Endothelial cell of umbilical vein (primary cell): ENCODE results near the gene RNF111. TPM values are rescaled to one million over a fixed set of nuclear protein-coding genes. Genes with fewer than 3 reads are reported as not detected.

Experiments used
- BruUV-seq: library from RNA; stranded (reverse); fragments of 400-500 nt; replicated peaks from 2 replicates; lab custom pipeline; 2021; lab: Mats Ljungman, UMichigan
- CTCF ChIA-PET: fragments of 300-600, 350-600 bp; sonication (Branson Sonifier 250); formaldehyde crosslinking; loops from one replicate; lab custom pipeline; 2021; ENCODE audit warnings: antibody characterized with exemption, inconsistent platforms; lab: Charles Lee
- POLR2A ChIA-PET: fragments of 300-600, 350-600 bp; sonication (Branson Sonifier 250); formaldehyde crosslinking; loops from one replicate; lab custom pipeline; 2021; ENCODE audit warnings: antibody characterized with exemption, inconsistent platforms; lab: Charles Lee
- DNase-seq: peaks from one replicate; pipeline ENCODE4 v3.0.0-alpha.2; 2011; ENCODE audit warnings: low read depth, low spot score
- FAIRE-seq: peaks from 2 replicates; lab custom pipeline; 2011; peaks lifted over from hg19 to GRCh38; lab: Jason Lieb, UNC
- H2AFZ ChIP-seq: 2 replicates; pipeline ENCODE4 v1.6.0; 2012; ENCODE audit warnings: low read depth, low read length, control low read depth, inconsistent platforms
- H3K27ac ChIP-seq: 2 replicates; pipeline ENCODE4 v1.5.1; 2011; ENCODE audit warnings: low read depth, mild to moderate bottlenecking, control low read depth, low read length, moderate library complexity; ENCODE audit not compliant: insufficient read depth
- H3K27me3 ChIP-seq, 2 experiments: 2 replicates each; pipeline versions ENCODE4 v1.6.0 to v1.6.1; 2011; ENCODE audit warnings: low read length in 2 of 2, mixed read lengths in 1 of 2; ENCODE audit not compliant: control insufficient read depth in 2 of 2, insufficient read depth in 2 of 2
- H3K36me3 ChIP-seq, 2 experiments: 2 replicates in 1 of 2; 3 replicates in 1 of 2; pipeline ENCODE4 v1.5.1; 2011; ENCODE audit warnings: low read length in 2 of 2, mild to moderate bottlenecking in 1 of 2, moderate library complexity in 1 of 2; ENCODE audit not compliant: control insufficient read depth in 2 of 2, insufficient read depth in 2 of 2; ENCODE audit errors: extremely low read depth in 1 of 2
- H3K4me1 ChIP-seq: 3 replicates; pipeline ENCODE4 v1.5.1; 2011; ENCODE audit warnings: mild to moderate bottlenecking, low read length; ENCODE audit not compliant: control insufficient read depth, insufficient read depth; ENCODE audit errors: extremely low read depth
- H3K4me2 ChIP-seq: 2 replicates; pipeline ENCODE4 v1.6.1; 2011; ENCODE audit warnings: low read length, control low read depth, mixed read lengths; ENCODE audit not compliant: insufficient read depth
- H3K4me3 ChIP-seq, 3 experiments: fragments of 200-600 bp in 1 of 3; sonication (generic), shearing (Covaris generic) in 1 of 3; replicated peaks in 1 of 3; 2 replicates each; pipeline ENCODE4 v1.5.1; 2011 to 2016; ENCODE audit warnings: control low read depth in 3 of 3, low read length in 3 of 3, mild to moderate bottlenecking in 2 of 3, inconsistent platforms in 1 of 3, low read depth in 1 of 3, moderate library complexity in 1 of 3; ENCODE audit not compliant: insufficient read depth in 1 of 3
- H3K79me2 ChIP-seq: 2 replicates; pipeline ENCODE4 v1.6.0; 2012; ENCODE audit warnings: low read length, inconsistent platforms; ENCODE audit not compliant: control insufficient read depth, insufficient read depth
- H3K9ac ChIP-seq: replicated peaks from 2 replicates; pipeline ENCODE3; 2011; ENCODE audit warnings: low read length, control low read depth; ENCODE audit not compliant: insufficient read depth; ENCODE audit errors: extremely low read depth
- H3K9me1 ChIP-seq: replicated peaks from 3 replicates; pipeline ENCODE4 v1.6.0; 2011; ENCODE audit warnings: mild to moderate bottlenecking, low read length; ENCODE audit not compliant: control insufficient read depth, insufficient read depth; ENCODE audit errors: extremely low read depth
- H3K9me3 ChIP-seq: replicated peaks from 2 replicates; pipeline ENCODE4 v1.5.1; 2012; ENCODE audit warnings: low read length, inconsistent platforms; ENCODE audit not compliant: control insufficient read depth, insufficient read depth
- H4K20me1 ChIP-seq: replicated peaks from 2 replicates; pipeline ENCODE3; 2011; ENCODE audit warnings: mild to moderate bottlenecking, low read length; ENCODE audit not compliant: control insufficient read depth, insufficient read depth; ENCODE audit errors: extremely low read depth
- EZH2 ChIP-seq: IDR thresholded peaks from 2 replicates; pipeline ENCODE4 v1.6.1; 2012; ENCODE audit warnings: borderline replicate concordance, low read depth, mild to moderate bottlenecking, moderate library complexity, low read length, inconsistent platforms; ENCODE audit not compliant: severe bottlenecking
- FOS ChIP-seq: IDR thresholded peaks from 2 replicates; pipeline ENCODE4 v1.6.1; 2011; ENCODE audit warnings: mild to moderate bottlenecking, low read length, moderate library complexity, borderline replicate concordance; ENCODE audit not compliant: insufficient read depth
- GATA2 ChIP-seq: IDR thresholded peaks from 2 replicates; pipeline ENCODE4 v1.7.0; 2011; ENCODE audit warnings: low read depth, mild to moderate bottlenecking, moderate library complexity, mixed read lengths, low read length; ENCODE audit not compliant: insufficient read length, insufficient read depth
- JUN ChIP-seq: IDR thresholded peaks from 2 replicates; pipeline ENCODE4 v1.6.1; 2011; ENCODE audit warnings: borderline replicate concordance, low read depth; ENCODE audit not compliant: insufficient read length, insufficient read depth
- MYC ChIP-seq: IDR thresholded peaks from one replicate; pipeline ENCODE4 v1.6.1; 2011; ENCODE audit warnings: mild to moderate bottlenecking, low read depth, low read length
- POLR2A ChIP-seq: IDR thresholded peaks from 2 replicates; pipeline ENCODE4 v1.6.1; 2012; ENCODE audit warnings: low read depth, mild to moderate bottlenecking, control low read depth, low read length
- POLR2AphosphoS5 ChIP-seq: IDR thresholded peaks from 2 replicates; pipeline ENCODE4 v1.6.1; 2012; ENCODE audit warnings: low read depth, mild to moderate bottlenecking, control low read depth, low read length, moderate library complexity; ENCODE audit not compliant: insufficient read depth
- dilution Hi-C: fragments of 300-500 bp; cut with MboI; formaldehyde crosslinking; loops from one replicate; pipeline ENCODE4 v1.15.0; 2019; ENCODE audit warnings: low sequenced_read_pairs; ENCODE audit not compliant: extremely low pct_ligation_motif_present
- intact Hi-C: fragments of 100-400 bp; cut with micrococcal nuclease; formaldehyde crosslinking; loops from one replicate; pipeline ENCODE4 v1.10.0; 2022
- polyA plus RNA-seq, 4 experiments: library from polyadenylated mRNA; depleted of rRNA in 3 of 4; stranded (reverse) in 3 of 4; unstranded in 1 of 4; fragments of >200 nt; gene quantifications; 2 replicates each; pipeline versions ENCODE4 v1.2.1 to v1.2.3, GENCODE V29; 2011 to 2012; ENCODE audit warnings: missing spikeins in 1 of 4
- total RNA-seq: library from RNA; stranded (reverse); gene quantifications from 2 replicates; pipeline ENCODE4 v1.2.3, GENCODE V29; 2021
- TF ChIP-seq, protein P1 (sequence below), 2 donors: IDR thresholded peaks; 1 replicate in 1 of 2; 2 replicates in 1 of 2; pipeline ENCODE4 v1.5.1; 2011; ENCODE audit warnings: low read length in 2 of 2, mild to moderate bottlenecking in 2 of 2, moderate library complexity in 2 of 2, control low read depth in 1 of 2, inconsistent platforms in 1 of 2, low read depth in 1 of 2; ENCODE audit not compliant: insufficient read depth in 1 of 2; ENCODE audit errors: extremely low read depth in 1 of 2
- TF ChIP-seq, protein P2 (sequence below): IDR thresholded peaks from 2 replicates; pipeline ENCODE4 v1.6.1; 2011; ENCODE audit not compliant: insufficient read depth, insufficient read length

Gene RNF111
- total and polyA plus RNA-seq, 2 donors (not counting 3 experiments of a cell fraction or from before 2014, with no cell fraction given) = 22.3 to 42.6 TPM

DNA sequence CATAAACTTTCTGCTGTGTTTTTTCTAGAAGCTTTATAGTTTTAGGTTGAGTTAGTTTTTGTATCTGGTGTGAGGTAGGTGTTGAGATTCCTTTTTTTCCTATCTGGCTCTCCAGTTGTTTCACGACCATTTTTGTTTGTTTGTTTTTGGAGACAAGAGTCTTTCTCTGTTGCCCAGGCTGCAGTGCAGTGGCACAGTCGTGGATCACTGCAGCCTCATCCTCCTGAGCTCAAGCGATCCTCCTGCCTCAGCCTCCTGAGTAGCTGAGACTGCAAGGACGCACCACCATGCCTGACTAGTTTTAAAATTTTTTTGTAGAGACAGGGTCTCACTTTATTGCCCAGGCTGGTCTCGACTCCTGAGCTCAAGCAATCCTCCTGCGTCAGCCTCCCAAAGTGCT is 20.6 kb downstream of the RNF111 start:
- no peaks in the 10 kb centered on the region for H3K9me1 ChIP-seq
- H3K9ac ChIP-seq = no peak overlapping the region
- H4K20me1 ChIP-seq = peaks cover 4% of the 10 kb centered on the region
- peaks cover 4% of the 10 kb centered on the region for H3K4me1 ChIP-seq
- DNase-seq = no peak
- H3K27ac ChIP-seq = no peak overlapping the region
- H3K27me3 ChIP-seq = no peaks in the 10 kb centered on the region
- intact Hi-C loops (no loop called here), dilution Hi-C loops (no loop called here)
- TF ChIP-seq EZH2 = no peak
- no peak for TF ChIP-seq MYC
- TF ChIP-seq GATA2 = no peak
- TF ChIP-seq, protein P1, sequence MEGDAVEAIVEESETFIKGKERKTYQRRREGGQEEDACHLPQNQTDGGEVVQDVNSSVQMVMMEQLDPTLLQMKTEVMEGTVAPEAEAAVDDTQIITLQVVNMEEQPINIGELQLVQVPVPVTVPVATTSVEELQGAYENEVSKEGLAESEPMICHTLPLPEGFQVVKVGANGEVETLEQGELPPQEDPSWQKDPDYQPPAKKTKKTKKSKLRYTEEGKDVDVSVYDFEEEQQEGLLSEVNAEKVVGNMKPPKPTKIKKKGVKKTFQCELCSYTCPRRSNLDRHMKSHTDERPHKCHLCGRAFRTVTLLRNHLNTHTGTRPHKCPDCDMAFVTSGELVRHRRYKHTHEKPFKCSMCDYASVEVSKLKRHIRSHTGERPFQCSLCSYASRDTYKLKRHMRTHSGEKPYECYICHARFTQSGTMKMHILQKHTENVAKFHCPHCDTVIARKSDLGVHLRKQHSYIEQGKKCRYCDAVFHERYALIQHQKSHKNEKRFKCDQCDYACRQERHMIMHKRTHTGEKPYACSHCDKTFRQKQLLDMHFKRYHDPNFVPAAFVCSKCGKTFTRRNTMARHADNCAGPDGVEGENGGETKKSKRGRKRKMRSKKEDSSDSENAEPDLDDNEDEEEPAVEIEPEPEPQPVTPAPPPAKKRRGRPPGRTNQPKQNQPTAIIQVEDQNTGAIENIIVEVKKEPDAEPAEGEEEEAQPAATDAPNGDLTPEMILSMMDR (IDR thresholded peaks at IDR 0.05; ENCODE audit: extremely low read depth in 1 of 2, insufficient read depth in 1 of 2, low read depth in 1 of 2, low read length in 2 of 2) = no peak
- TF ChIP-seq JUN = no peak
- TF ChIP-seq, protein P2, sequence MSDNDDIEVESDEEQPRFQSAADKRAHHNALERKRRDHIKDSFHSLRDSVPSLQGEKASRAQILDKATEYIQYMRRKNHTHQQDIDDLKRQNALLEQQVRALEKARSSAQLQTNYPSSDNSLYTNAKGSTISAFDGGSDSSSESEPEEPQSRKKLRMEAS = no peak
- no peak for TF ChIP-seq FOS
- TF ChIP-seq POLR2A = no peak
- TF ChIP-seq POLR2AphosphoS5 = no peak
- no peak overlapping the region for H2AFZ ChIP-seq
- ChIA-PET CTCF (no interaction called here), POLR2A (no interaction called here)
- H3K36me3 ChIP-seq = peaks cover 0 to 5% of the 10 kb centered on the region in 2 experiments
- peaks cover 82% of the 10 kb centered on the region for H3K79me2 ChIP-seq
- no peak for FAIRE-seq
- H3K4me2 ChIP-seq = no peak overlapping the region
- BruUV-seq = no TSS peak
- H3K9me3 ChIP-seq = no peaks in the 10 kb centered on the region
- no peak overlapping the region for H3K4me3 ChIP-seq
